HEK293 (cell line): ENCODE results near the gene TCEAL4.

Source experiments
- CTCF ChIA-PET: fragments of 350-600 bp; formaldehyde crosslinking; extraction: SDS; loops from one replicate; lab custom pipeline; 2021; ENCODE audit warnings: antibody characterized with exemption; lab: Yijun Ruan, JAX
- POLR2A ChIA-PET: fragments of 300-600 bp; formaldehyde crosslinking; extraction: SDS; loops from one replicate; lab custom pipeline; 2020; ENCODE audit warnings: antibody characterized with exemption, inconsistent platforms; lab: Yijun Ruan, JAX
- H3K27ac ChIP-seq: fragments of 200-500 bp; sonication (Bioruptor generic); 2 replicates; pipeline ENCODE4 v1.5.1; 2014; ENCODE audit warnings: low read depth, low read length, control low read depth, inconsistent platforms; ENCODE audit errors: extremely low read depth
- H3K36me3 ChIP-seq, 2 experiments: fragments of 200-500 bp in 1 of 2; sonication (Bioruptor generic) in 1 of 2; 1 replicate in 1 of 2; 2 replicates in 1 of 2; pipeline ENCODE4 v1.5.1; 2014 to 2017; ENCODE audit warnings: inconsistent platforms in 2 of 2, low read length in 2 of 2; ENCODE audit not compliant: control insufficient read depth in 2 of 2, insufficient read depth in 1 of 2
- H3K4me1 ChIP-seq: fragments of 200-500 bp; sonication (Bioruptor generic); 2 replicates; pipeline ENCODE4 v1.5.1; 2014; ENCODE audit warnings: mild to moderate bottlenecking, low read length, inconsistent platforms; ENCODE audit not compliant: control insufficient read depth, insufficient read depth
- H3K4me3 ChIP-seq: 2 replicates; pipeline ENCODE4 v1.5.1; 2011; ENCODE audit warnings: low read depth, mild to moderate bottlenecking, control low read depth, low read length, moderate library complexity
- H3K9me3 ChIP-seq: fragments of 200-500 bp; sonication (Bioruptor generic); 2 replicates; pipeline ENCODE4 v1.5.1; 2014; ENCODE audit warnings: low read depth, low read length, inconsistent platforms; ENCODE audit not compliant: control insufficient read depth, insufficient read depth
- BCL11A ChIP-seq: fragments of 450-650 bp; formaldehyde crosslinking; IDR thresholded peaks from 2 replicates; pipeline ENCODE4 v1.5.1; 2016; ENCODE audit warnings: low read depth, missing biosample characterization, missing genetic modification characterization
- EGR2 ChIP-seq: fragments of 450-650 bp; formaldehyde crosslinking; IDR thresholded peaks from 2 replicates; pipeline ENCODE4 v1.5.1; 2016; ENCODE audit warnings: low read depth, missing biosample characterization, missing genetic modification characterization
- ELK4 ChIP-seq: IDR thresholded peaks from 2 replicates; pipeline ENCODE4 v1.6.1; 2011; ENCODE audit warnings: mild to moderate bottlenecking, low read depth, low read length, borderline replicate concordance
- GLIS1 ChIP-seq: fragments of 450-650 bp; formaldehyde crosslinking; IDR thresholded peaks from 2 replicates; pipeline ENCODE4 v1.5.1; 2016; ENCODE audit warnings: missing biosample characterization, missing genetic modification characterization
- KLF8 ChIP-seq: fragments of 450-650 bp; formaldehyde crosslinking; IDR thresholded peaks from 2 replicates; pipeline ENCODE4 v1.5.1; 2016; ENCODE audit warnings: missing biosample characterization, missing genetic modification characterization
- MYNN ChIP-seq: fragments of 450-650 bp; formaldehyde crosslinking; IDR thresholded peaks from 2 replicates; pipeline ENCODE4 v1.5.1; 2016; ENCODE audit warnings: missing biosample characterization, missing genetic modification characterization, borderline replicate concordance
- SP2 ChIP-seq: fragments of 450-650 bp; formaldehyde crosslinking; IDR thresholded peaks from 2 replicates; pipeline ENCODE4 v1.5.1; 2016; ENCODE audit warnings: missing biosample characterization, missing genetic modification characterization
- SP7 ChIP-seq: fragments of 450-650 bp; formaldehyde crosslinking; IDR thresholded peaks from 2 replicates; pipeline ENCODE4 v1.5.1; 2016; ENCODE audit warnings: missing biosample characterization, missing genetic modification characterization
- YY1 ChIP-seq: fragments of 450-650 bp; formaldehyde crosslinking; IDR thresholded peaks from 2 replicates; pipeline ENCODE4 v1.5.1; 2018; ENCODE audit warnings: missing biosample characterization, missing genetic modification characterization
- ZBTB17 ChIP-seq: fragments of 450-650 bp; formaldehyde crosslinking; IDR thresholded peaks from 2 replicates; pipeline ENCODE4 v1.5.1; 2016; ENCODE audit warnings: missing biosample characterization, missing genetic modification characterization
- ZFP3 ChIP-seq: fragments of 450-650 bp; formaldehyde crosslinking; IDR thresholded peaks from 2 replicates; pipeline ENCODE4 v1.5.1; 2016; ENCODE audit warnings: low read depth, missing biosample characterization, missing genetic modification characterization
- ZNF138 ChIP-seq: fragments of 450-650 bp; formaldehyde crosslinking; IDR thresholded peaks from 2 replicates; pipeline ENCODE4 v1.5.1; 2016; ENCODE audit warnings: missing biosample characterization, missing genetic modification characterization, borderline replicate concordance
- ZNF19 ChIP-seq: fragments of 450-650 bp; formaldehyde crosslinking; IDR thresholded peaks from 2 replicates; pipeline ENCODE4; 2016; ENCODE audit warnings: missing biosample characterization, missing genetic modification characterization, low read depth
- ZNF23 ChIP-seq: fragments of 450-650 bp; formaldehyde crosslinking; IDR thresholded peaks from 2 replicates; pipeline ENCODE4 v1.5.1; 2016; ENCODE audit warnings: missing biosample characterization, missing genetic modification characterization, borderline replicate concordance
- ZNF24 ChIP-seq: fragments of 450-650 bp; formaldehyde crosslinking; IDR thresholded peaks from 2 replicates; pipeline ENCODE4 v1.5.1; 2016; ENCODE audit warnings: missing biosample characterization, missing genetic modification characterization
- ZNF26 ChIP-seq: fragments of 450-650 bp; formaldehyde crosslinking; IDR thresholded peaks from 2 replicates; pipeline ENCODE4 v1.5.1; 2016; ENCODE audit warnings: missing biosample characterization, missing genetic modification characterization
- ZNF292 ChIP-seq: fragments of 450-650 bp; formaldehyde crosslinking; IDR thresholded peaks from 2 replicates; pipeline ENCODE4 v1.5.1; 2016; ENCODE audit warnings: low read depth, missing biosample characterization, missing genetic modification characterization, borderline replicate concordance
- ZNF335 ChIP-seq: fragments of 450-650 bp; formaldehyde crosslinking; conservative IDR thresholded peaks from 2 replicates; pipeline ENCODE4 v1.5.1; 2016; ENCODE audit warnings: missing biosample characterization, missing genetic modification characterization
- ZNF394 ChIP-seq: fragments of 450-650 bp; formaldehyde crosslinking; IDR thresholded peaks from 2 replicates; pipeline ENCODE4 v1.5.1; 2016; ENCODE audit warnings: missing biosample characterization, missing genetic modification characterization, mild to moderate bottlenecking, moderate library complexity, borderline replicate concordance
- ZNF549 ChIP-seq: fragments of 450-650 bp; IDR thresholded peaks from 2 replicates; pipeline ENCODE4 v1.5.1; 2018; ENCODE audit warnings: missing biosample characterization, missing genetic modification characterization, mild to moderate bottlenecking, inconsistent platforms, moderate library complexity
- ZNF558 ChIP-seq: fragments of 450-650 bp; formaldehyde crosslinking; IDR thresholded peaks from 2 replicates; pipeline ENCODE4 v1.5.1; 2016; ENCODE audit warnings: missing biosample characterization, missing genetic modification characterization
- ZNF629 ChIP-seq: fragments of 450-650 bp; formaldehyde crosslinking; IDR thresholded peaks from 2 replicates; pipeline ENCODE4 v1.5.1; 2017; ENCODE audit warnings: missing biosample characterization, missing genetic modification characterization
- ZNF660 ChIP-seq: fragments of 450-650 bp; IDR thresholded peaks from 2 replicates; pipeline ENCODE4 v1.5.1; 2018; ENCODE audit warnings: missing biosample characterization, mild to moderate bottlenecking, missing genetic modification characterization
- ZSCAN23 ChIP-seq: fragments of 450-650 bp; formaldehyde crosslinking; IDR thresholded peaks from 2 replicates; pipeline ENCODE4 v1.5.1; 2016; ENCODE audit warnings: missing biosample characterization, missing genetic modification characterization
- ZXDB ChIP-seq: fragments of 450-650 bp; formaldehyde crosslinking; IDR thresholded peaks from 2 replicates; pipeline ENCODE4 v1.5.1; 2016; ENCODE audit warnings: missing biosample characterization, missing genetic modification characterization
- TF ChIP-seq, protein P1 (sequence below): fragments of 450-650 bp; formaldehyde crosslinking; IDR thresholded peaks from 2 replicates; pipeline ENCODE4 v1.5.1; 2017; ENCODE audit warnings: missing biosample characterization, mild to moderate bottlenecking, missing genetic modification characterization, moderate library complexity
- TF ChIP-seq, protein P2 (sequence below): fragments of 450-650 bp; formaldehyde crosslinking; IDR thresholded peaks from 2 replicates; pipeline ENCODE4 v1.5.1; 2016; ENCODE audit warnings: missing biosample characterization, missing genetic modification characterization
- TF ChIP-seq, protein P3 (sequence below): fragments of 450-650 bp; formaldehyde crosslinking; IDR thresholded peaks from 2 replicates; pipeline ENCODE4 v1.5.1; 2016; ENCODE audit warnings: missing biosample characterization, missing genetic modification characterization, low read depth
- TF ChIP-seq, protein P4 (sequence below): fragments of 450-650 bp; IDR thresholded peaks from 2 replicates; pipeline ENCODE4 v1.5.1; 2018; ENCODE audit warnings: missing biosample characterization, mild to moderate bottlenecking, missing genetic modification characterization

The TCEAL4 gene

GRCh38 chrX:103630171-103630511 is 44.8 kb downstream of the TCEAL4 start:
- H3K4me1 ChIP-seq: peaks cover 4% of the 10 kb centered on the region; the same call in 1 of the 2 replicates
- peak overlapping the region; percentile 73 for H3K4me3 ChIP-seq
- ChIA-PET CTCF (interaction anchor here (0.5 to 1.7 kb wide), 19 partner anchors 8 to 156 kb away, joined by 3 to 10 read pairs (median 4); partner anchors contain the start of gene TCEAL3), POLR2A (interaction anchor here (1.0 to 2.7 kb wide), 7 partner anchors 9 to 56 kb away, joined by 3 to 18 read pairs (median 3); partner anchors contain the start of genes MORF4L2 and TCEAL4)
- peaks cover 0 to 5% of the 10 kb centered on the region in 2 experiments; a peak in 1 of 3 replicates for H3K36me3 ChIP-seq
- peak overlapping the region; percentile 84 for H3K27ac ChIP-seq
- no peaks in the 10 kb centered on the region for H3K9me3 ChIP-seq
- TF ChIP-seq, protein P1, sequence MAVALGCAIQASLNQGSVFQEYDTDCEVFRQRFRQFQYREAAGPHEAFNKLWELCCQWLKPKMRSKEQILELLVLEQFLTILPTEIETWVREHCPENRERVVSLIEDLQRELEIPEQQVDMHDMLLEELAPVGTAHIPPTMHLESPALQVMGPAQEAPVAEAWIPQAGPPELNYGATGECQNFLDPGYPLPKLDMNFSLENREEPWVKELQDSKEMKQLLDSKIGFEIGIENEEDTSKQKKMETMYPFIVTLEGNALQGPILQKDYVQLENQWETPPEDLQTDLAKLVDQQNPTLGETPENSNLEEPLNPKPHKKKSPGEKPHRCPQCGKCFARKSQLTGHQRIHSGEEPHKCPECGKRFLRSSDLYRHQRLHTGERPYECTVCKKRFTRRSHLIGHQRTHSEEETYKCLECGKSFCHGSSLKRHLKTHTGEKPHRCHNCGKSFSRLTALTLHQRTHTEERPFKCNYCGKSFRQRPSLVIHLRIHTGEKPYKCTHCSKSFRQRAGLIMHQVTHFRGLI (tag by site-specific recombination): no peak
- TF ChIP-seq YY1: no peak
- 0 out of 2 replicates have a peak, but pooled peaks have one; percentile 2 for TF ChIP-seq GLIS1 (tag by site-specific recombination)
- no peak for TF ChIP-seq ZNF24 (tag by site-specific recombination)
- TF ChIP-seq ZNF394 (tag by site-specific recombination): peak; percentile 2; the same call in 1 of the 2 replicates
- no peak for TF ChIP-seq BCL11A (tag by site-specific recombination)
- peak; percentile 89 for TF ChIP-seq ZNF335 (tag by site-specific recombination)
- no peak for TF ChIP-seq SP7 (tag by site-specific recombination)
- TF ChIP-seq ZNF660 (tag by site-specific recombination): no peak
- peak; percentile 13; the same call in 1 of the 2 replicates for TF ChIP-seq ZBTB17 (tag by site-specific recombination)
- no peak for TF ChIP-seq ZNF558 (tag by site-specific recombination)
- no peak for TF ChIP-seq SP2
- TF ChIP-seq, protein P2, sequence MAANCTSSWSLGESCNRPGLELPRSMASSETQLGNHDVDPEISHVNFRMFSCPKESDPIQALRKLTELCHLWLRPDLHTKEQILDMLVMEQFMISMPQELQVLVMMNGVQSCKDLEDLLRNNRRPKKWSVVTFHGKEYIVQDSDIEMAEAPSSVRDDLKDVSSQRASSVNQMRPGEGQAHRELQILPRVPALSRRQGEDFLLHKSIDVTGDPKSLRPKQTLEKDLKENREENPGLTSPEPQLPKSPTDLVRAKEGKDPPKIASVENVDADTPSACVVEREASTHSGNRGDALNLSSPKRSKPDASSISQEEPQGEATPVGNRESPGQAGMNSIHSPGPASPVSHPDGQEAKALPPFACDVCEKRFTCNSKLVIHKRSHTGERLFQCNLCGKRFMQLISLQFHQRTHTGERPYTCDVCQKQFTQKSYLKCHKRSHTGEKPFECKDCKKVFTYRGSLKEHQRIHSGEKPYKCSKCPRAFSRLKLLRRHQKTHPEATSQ: no peak
- TF ChIP-seq ZNF19 (tag by site-specific recombination): no peak
- TF ChIP-seq ZSCAN23: no peak
- TF ChIP-seq ZXDB: no peak
- TF ChIP-seq ZNF292 (tag by site-specific recombination): no peak
- no peak for TF ChIP-seq ZFP3 (tag by site-specific recombination)
- TF ChIP-seq EGR2 (tag by site-specific recombination): no peak
- TF ChIP-seq, protein P3, sequence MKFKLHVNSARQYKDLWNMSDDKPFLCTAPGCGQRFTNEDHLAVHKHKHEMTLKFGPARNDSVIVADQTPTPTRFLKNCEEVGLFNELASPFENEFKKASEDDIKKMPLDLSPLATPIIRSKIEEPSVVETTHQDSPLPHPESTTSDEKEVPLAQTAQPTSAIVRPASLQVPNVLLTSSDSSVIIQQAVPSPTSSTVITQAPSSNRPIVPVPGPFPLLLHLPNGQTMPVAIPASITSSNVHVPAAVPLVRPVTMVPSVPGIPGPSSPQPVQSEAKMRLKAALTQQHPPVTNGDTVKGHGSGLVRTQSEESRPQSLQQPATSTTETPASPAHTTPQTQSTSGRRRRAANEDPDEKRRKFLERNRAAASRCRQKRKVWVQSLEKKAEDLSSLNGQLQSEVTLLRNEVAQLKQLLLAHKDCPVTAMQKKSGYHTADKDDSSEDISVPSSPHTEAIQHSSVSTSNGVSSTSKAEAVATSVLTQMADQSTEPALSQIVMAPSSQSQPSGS (tag by site-specific recombination): no peak
- TF ChIP-seq ZNF138 (tag by site-specific recombination): no peak
- TF ChIP-seq, protein P4, sequence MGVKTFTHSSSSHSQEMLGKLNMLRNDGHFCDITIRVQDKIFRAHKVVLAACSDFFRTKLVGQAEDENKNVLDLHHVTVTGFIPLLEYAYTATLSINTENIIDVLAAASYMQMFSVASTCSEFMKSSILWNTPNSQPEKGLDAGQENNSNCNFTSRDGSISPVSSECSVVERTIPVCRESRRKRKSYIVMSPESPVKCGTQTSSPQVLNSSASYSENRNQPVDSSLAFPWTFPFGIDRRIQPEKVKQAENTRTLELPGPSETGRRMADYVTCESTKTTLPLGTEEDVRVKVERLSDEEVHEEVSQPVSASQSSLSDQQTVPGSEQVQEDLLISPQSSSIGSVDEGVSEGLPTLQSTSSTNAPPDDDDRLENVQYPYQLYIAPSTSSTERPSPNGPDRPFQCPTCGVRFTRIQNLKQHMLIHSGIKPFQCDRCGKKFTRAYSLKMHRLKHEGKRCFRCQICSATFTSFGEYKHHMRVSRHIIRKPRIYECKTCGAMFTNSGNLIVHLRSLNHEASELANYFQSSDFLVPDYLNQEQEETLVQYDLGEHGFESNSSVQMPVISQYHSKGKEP (tag by site-specific recombination): no peak
- TF ChIP-seq ZNF549 (tag by site-specific recombination): no peak
- no peak for TF ChIP-seq KLF8 (tag by site-specific recombination)
- TF ChIP-seq ELK4: no peak
- TF ChIP-seq MYNN: no peak
- TF ChIP-seq ZNF23 (tag by site-specific recombination): no peak
- no peak for TF ChIP-seq ZNF26 (tag by site-specific recombination)
- TF ChIP-seq ZNF629 (tag by site-specific recombination): no peak
